Spleen (tissue), 11 donors: ENCODE measurements around the gene SFMBT1. TPM values are rescaled to one million over a fixed set of nuclear protein-coding genes. Genes with fewer than 3 reads are reported as not detected.
A peak's percentile ranks its signal among the peaks of the same experiment; 100 is the strongest.

ENCODE experiments used
- DNase-seq: peaks from one replicate; pipeline ENCODE4 v3.0.0-alpha.2; 2020
- H3K27ac ChIP-seq, 8 donors: fragments of 200-600 bp; sonication (generic) in 7 of 8; 1 replicate in 4 of 8; 2 replicates in 4 of 8; pipeline versions ENCODE4 v1.5.0 to v1.8.0; 2016 to 2021; ENCODE audit warnings: inconsistent platforms in 4 of 8, mild to moderate bottlenecking in 4 of 8, moderate library complexity in 1 of 8
- H3K27me3 ChIP-seq, 7 donors: fragments of 200-600 bp; sonication (generic) in 6 of 7; replicated peaks in 1 of 7; 1 replicate in 4 of 7; 2 replicates in 3 of 7; pipeline versions ENCODE4 v1.5.0 to v1.8.0; 2016 to 2021; ENCODE audit warnings: inconsistent platforms in 3 of 7, mild to moderate bottlenecking in 1 of 7
- H3K36me3 ChIP-seq, 6 donors: fragments of 200-600 bp; sonication (generic) in 5 of 6; 1 replicate in 4 of 6; 2 replicates in 2 of 6; pipeline versions ENCODE4 v1.5.0 to v1.8.0; 2016 to 2021; ENCODE audit warnings: inconsistent platforms in 2 of 6
- H3K4me1 ChIP-seq, 6 donors: fragments of 200-600 bp; sonication (generic) in 5 of 6; 1 replicate in 3 of 6; 2 replicates in 3 of 6; pipeline versions ENCODE4 v1.5.0 to v1.8.0; 2016 to 2021; ENCODE audit warnings: inconsistent platforms in 3 of 6
- H3K4me3 ChIP-seq, 8 donors: fragments of 200-600 bp; sonication (generic) in 7 of 8; 1 replicate in 4 of 8; 2 replicates in 4 of 8; pipeline versions ENCODE4 v1.5.0 to v1.8.0; 2016 to 2021; ENCODE audit warnings: inconsistent platforms in 4 of 8, mild to moderate bottlenecking in 4 of 8, moderate library complexity in 2 of 8
- H3K9me3 ChIP-seq, 8 donors: fragments of 200-600 bp; sonication (generic) in 7 of 8; 1 replicate in 4 of 8; 2 replicates in 4 of 8; pipeline versions ENCODE4 v1.5.0 to v1.8.0; 2016 to 2021; ENCODE audit warnings: inconsistent platforms in 4 of 8
- POLR2A ChIP-seq, 3 donors: fragments of 450-650 bp; IDR thresholded peaks; one replicate each; pipeline ENCODE4 v1.5.1; 2017; ENCODE audit warnings: antibody characterized with exemption in 3 of 3, mild to moderate bottlenecking in 1 of 3
- POLR2AphosphoS5 ChIP-seq, 3 donors: sonication (generic); formaldehyde crosslinking; IDR thresholded peaks; one replicate each; pipeline ENCODE4 v1.5.1; 2017; ENCODE audit warnings: antibody characterized with exemption in 3 of 3
- WGBS, 5 donors: extraction: QIAGEN DNeasy Blood & Tissue Kit in 3 of 5; methylation state at CpG; one replicate each; pipeline versions ENCODE4 v1.1.5 to v1.1.7; 2013 to 2018; 5-methylcytosine and 5-hydroxymethylcytosine counted together
- intact Hi-C: fragments of 100-400 bp; cut with DNase I; formaldehyde crosslinking; loops from one replicate; pipeline ENCODE4 v1.15.0; 2023; ENCODE audit warnings: low total_unique reads
- polyA plus RNA-seq, 3 donors: library from polyadenylated mRNA; stranded (reverse); fragments of 200-250 nt; gene quantifications; one replicate each; pipeline ENCODE4 v1.2.1, GENCODE V29; 2013
- total RNA-seq, 7 donors: library from RNA; depleted of rRNA in 3 of 7; stranded (reverse); fragments of >200 nt in 3 of 7; fragmentation: NEBNext Ultra II Directional in 4 of 7; extraction: Animal tissue kit (Norgen Biotek cat#: 25700) in 4 of 7; gene quantifications; one replicate each; pipeline versions ENCODE4 v1.1.0 to v1.2.1, GENCODE V29; 2016 to 2021
- TF ChIP-seq, protein P1 (sequence below), 11 experiments: fragments of 200-600 bp in 7 of 11; fragments of 450-650 bp in 4 of 11; sonication (generic) in 4 of 11; IDR thresholded peaks in 8 of 11; conservative IDR thresholded peaks in 3 of 11; 1 replicate in 7 of 11; 2 replicates in 4 of 11; pipeline versions ENCODE4 v1.4.0 to v1.8.0; 2016 to 2021; ENCODE audit warnings: antibody characterized with exemption in 11 of 11, inconsistent platforms in 4 of 11, mild to moderate bottlenecking in 1 of 11
- donor health status: healthy with polysubstance abuse.
- donor health status: DM: no; HTN: no; CAD: no; lungs with moderate emphysema.
- donor health status: DM: no; HTN: no; CAD: no.
- donor health status: Bipolar disorder and iron deficiency.
- donor health status: healthy.
- donor health status: DM: no; HTN: no; CAD: no.
- donor health status: DM: yes; HTN: yes; CAD: no.

The SFMBT1 gene
- total and polyA plus RNA-seq, 10 donors, result 3.0 to 24.9 (median 12.3) TPM

DNA sequence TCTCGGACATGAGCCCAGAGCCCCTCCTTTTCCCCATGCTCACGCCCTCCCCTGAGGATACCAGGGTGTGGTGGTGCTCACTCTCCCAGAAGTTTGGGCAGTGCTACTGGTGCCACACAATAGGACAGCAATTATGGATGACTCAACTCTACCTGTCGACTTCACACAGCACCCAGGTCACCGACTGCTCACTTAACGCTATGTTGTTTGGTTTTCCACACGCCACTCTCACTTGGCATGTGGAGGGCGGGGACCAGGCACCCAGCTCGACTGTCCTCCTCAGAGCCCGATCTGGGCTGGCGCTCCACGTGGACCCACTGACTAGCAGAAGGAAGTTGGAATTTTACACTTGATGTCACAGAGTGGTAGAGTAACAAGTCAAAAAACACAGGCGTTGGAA is 179.4 kb downstream of the SFMBT1 start:
- Histone ChIP-seq H3K36me3 (peaks cover 0 to 46% (median 0%) of the 10 kb centered on the region in 6 donors), H3K4me3 (no peak overlapping the region), H3K9me3 (peaks cover 0 to 26% (median 22%) of the 10 kb centered on the region in 8 donors), H3K27me3 (no peaks in the 10 kb centered on the region), H3K27ac (no peak overlapping the region), H3K4me1 (peaks cover 0 to under 1% (median 0%) of the 10 kb centered on the region in 6 donors)
- WGBS, 5 donors, result 95 to 97% (median 97%) methylated on average over 12 of the region's 12 CpGs
- TF ChIP-seq POLR2A (IDR thresholded peaks at IDR 0.05) (no peak), POLR2AphosphoS5 (IDR thresholded peaks at IDR 0.05) (no peak)
- TF ChIP-seq, protein P1, sequence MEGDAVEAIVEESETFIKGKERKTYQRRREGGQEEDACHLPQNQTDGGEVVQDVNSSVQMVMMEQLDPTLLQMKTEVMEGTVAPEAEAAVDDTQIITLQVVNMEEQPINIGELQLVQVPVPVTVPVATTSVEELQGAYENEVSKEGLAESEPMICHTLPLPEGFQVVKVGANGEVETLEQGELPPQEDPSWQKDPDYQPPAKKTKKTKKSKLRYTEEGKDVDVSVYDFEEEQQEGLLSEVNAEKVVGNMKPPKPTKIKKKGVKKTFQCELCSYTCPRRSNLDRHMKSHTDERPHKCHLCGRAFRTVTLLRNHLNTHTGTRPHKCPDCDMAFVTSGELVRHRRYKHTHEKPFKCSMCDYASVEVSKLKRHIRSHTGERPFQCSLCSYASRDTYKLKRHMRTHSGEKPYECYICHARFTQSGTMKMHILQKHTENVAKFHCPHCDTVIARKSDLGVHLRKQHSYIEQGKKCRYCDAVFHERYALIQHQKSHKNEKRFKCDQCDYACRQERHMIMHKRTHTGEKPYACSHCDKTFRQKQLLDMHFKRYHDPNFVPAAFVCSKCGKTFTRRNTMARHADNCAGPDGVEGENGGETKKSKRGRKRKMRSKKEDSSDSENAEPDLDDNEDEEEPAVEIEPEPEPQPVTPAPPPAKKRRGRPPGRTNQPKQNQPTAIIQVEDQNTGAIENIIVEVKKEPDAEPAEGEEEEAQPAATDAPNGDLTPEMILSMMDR (IDR thresholded peaks at IDR 0.05 in 8 of 11, conservative IDR thresholded peaks at IDR 0.05 in 3 of 11), result no peak
- no peak for DNase-seq
- intact Hi-C loops, result no loop called here

DNA sequence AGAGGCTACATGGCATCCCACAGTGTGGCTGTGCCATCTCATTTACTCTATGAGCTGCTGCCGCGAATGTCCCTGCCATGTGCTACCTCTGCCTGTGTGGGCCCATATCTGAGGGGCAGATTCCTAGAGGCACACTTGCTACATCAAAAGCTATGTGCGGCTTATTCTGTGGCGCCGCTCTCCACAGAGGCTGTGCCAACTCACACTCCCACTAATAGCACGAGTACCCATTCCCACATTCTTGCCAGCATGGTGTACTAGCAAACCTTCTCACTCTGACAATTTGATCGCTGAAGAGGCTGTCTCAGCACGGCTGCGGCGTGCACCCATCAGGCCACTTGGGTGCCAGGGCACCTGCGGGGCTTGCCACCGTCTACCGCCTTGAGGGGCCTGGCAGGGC is 179.9 kb downstream of the SFMBT1 start:
- H3K9me3 ChIP-seq, result peaks cover 0 to 26% (median 22%) of the 10 kb centered on the region in 8 donors
- no peak for DNase-seq
- no peak overlapping the region for H3K4me3 ChIP-seq
- TF ChIP-seq POLR2AphosphoS5 (IDR thresholded peaks at IDR 0.05) (no peak), POLR2A (IDR thresholded peaks at IDR 0.05) (no peak)
- TF ChIP-seq, protein P1 (IDR thresholded peaks at IDR 0.05 in 8 of 11, conservative IDR thresholded peaks at IDR 0.05 in 3 of 11), result no peak
- H3K36me3 ChIP-seq, result peaks cover 0 to 51% (median 0%) of the 10 kb centered on the region in 6 donors
- no peaks in the 10 kb centered on the region for H3K4me1 ChIP-seq
- H3K27ac ChIP-seq, result no peak overlapping the region
- 96 to 99% (median 98%) methylated on average over 13 of the region's 13 CpGs for whole genome bisulfite sequencing, 5 donors
- H3K27me3 ChIP-seq, result no peaks in the 10 kb centered on the region
- intact Hi-C loops, result no loop called here

DNA sequence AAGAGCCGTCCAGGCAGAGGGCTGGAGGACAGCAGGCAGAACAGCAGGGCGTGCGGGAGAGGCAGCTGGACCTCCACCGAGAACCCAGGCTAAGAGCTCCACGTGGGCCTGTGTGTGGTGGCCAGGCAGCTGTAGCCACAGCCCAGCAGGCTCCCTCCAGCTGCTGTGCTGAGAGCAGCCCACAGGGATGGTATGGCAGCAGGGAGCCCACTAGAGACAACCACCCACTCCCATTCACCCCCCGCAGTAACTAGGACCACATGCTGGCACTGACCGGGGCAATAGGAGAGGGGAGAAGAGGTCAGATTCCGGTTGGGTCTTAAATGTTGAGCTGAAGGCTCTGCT is 185.5 kb downstream of the SFMBT1 start:
- WGBS, 5 donors, result 88 to 94% (median 93%) methylated on average over 7 to 8 of the region's 8 CpGs

DNA sequence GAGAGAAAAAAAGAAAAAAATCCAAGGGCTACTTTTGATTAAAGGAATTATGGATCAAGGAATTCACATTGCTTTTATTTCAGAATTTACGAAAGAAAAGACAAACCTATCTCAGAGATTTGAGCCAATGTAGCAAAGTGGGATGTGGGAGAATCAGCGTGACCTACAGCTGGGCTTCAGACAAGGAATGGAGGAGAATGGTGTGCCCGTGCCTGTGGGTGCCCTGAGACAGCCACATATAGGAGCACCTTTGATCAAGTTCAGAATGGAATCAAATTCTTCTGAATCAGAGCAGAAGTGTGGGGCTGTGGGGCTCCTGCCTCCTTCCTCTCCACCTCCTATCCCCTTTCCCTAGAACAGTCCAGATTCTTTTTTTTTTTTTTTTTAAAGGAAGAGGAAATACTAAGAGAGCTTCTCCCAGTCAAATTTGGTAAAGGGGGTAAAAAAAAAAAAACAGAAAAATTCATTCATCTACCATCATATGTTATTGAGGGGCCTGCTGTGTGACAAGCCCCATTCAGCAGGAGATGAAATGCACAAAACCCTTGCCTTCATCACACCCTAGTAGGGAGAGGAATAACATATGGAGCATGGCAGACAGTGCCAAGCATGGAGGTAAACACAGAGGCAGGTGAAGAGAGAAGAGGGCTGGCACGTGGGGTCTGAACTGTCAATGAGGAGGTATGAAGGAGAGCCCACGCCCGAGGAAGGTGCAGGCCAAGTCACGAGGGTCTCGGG is 186.0 kb downstream of the SFMBT1 start:
- intact Hi-C loops, result no loop called here
- no peak overlapping the region for H3K4me3 ChIP-seq
- peak; percentile 2 for DNase-seq
- H3K36me3 ChIP-seq, result peaks cover 0 to 61% (median under 1%) of the 10 kb centered on the region in 6 donors
- no peaks in the 10 kb centered on the region for H3K27me3 ChIP-seq
- H3K9me3 ChIP-seq, result peaks cover 0 to 18% (median 12%) of the 10 kb centered on the region in 8 donors
- TF ChIP-seq, protein P1 (IDR thresholded peaks at IDR 0.05 in 8 of 11, conservative IDR thresholded peaks at IDR 0.05 in 3 of 11), result no peak
- TF ChIP-seq POLR2A (IDR thresholded peaks at IDR 0.05), result no peak
- no peak for TF ChIP-seq POLR2AphosphoS5 (IDR thresholded peaks at IDR 0.05)
- no peak overlapping the region for H3K27ac ChIP-seq
- 91 to 97% (median 93%) methylated on average over 8 of the region's 8 CpGs for WGBS, 5 donors
- H3K4me1 ChIP-seq, result no peaks in the 10 kb centered on the region

More for the DNA sequence above, 185.5 kb downstream of the SFMBT1 start:
- TF ChIP-seq POLR2A (IDR thresholded peaks at IDR 0.05) (no peak), POLR2AphosphoS5 (IDR thresholded peaks at IDR 0.05) (no peak)
- TF ChIP-seq, protein P1 (IDR thresholded peaks at IDR 0.05 in 8 of 11, conservative IDR thresholded peaks at IDR 0.05 in 3 of 11), result no peak
- Histone ChIP-seq H3K27me3 (no peaks in the 10 kb centered on the region), H3K36me3 (peaks cover 0 to 56% (median 0%) of the 10 kb centered on the region in 6 donors), H3K27ac (no peak overlapping the region), H3K4me3 (no peak overlapping the region), H3K4me1 (no peaks in the 10 kb centered on the region), H3K9me3 (peaks cover 0 to 24% (median 16%) of the 10 kb centered on the region in 8 donors)
- peak; percentile 60 for DNase-seq
- intact Hi-C loops, result no loop called here
